Left ventricle myocardium inferior (tissue), 1 donor: ENCODE results near the gene SLC38A10. TPM values are rescaled to one million over a fixed set of nuclear protein-coding genes. Genes with fewer than 3 reads are reported as not detected.

Experiments used
- DNase-seq: peaks from one replicate; pipeline ENCODE4 v3.0.0-alpha.2; 2020
- H3K27ac ChIP-seq: fragments of 200-600 bp; replicated peaks from 2 replicates; pipeline ENCODE4 v1.8.0; 2021
- H3K27me3 ChIP-seq: fragments of 200-600 bp; 2 replicates; pipeline ENCODE4 v1.8.0; 2021; ENCODE audit warnings: low read depth
- H3K36me3 ChIP-seq: fragments of 200-600 bp; 2 replicates; pipeline ENCODE4 v1.8.0; 2021
- H3K4me1 ChIP-seq: fragments of 200-600 bp; 2 replicates; pipeline ENCODE4 v1.8.0; 2021
- H3K4me3 ChIP-seq: fragments of 200-600 bp; 2 replicates; pipeline ENCODE4 v1.8.0; 2021; ENCODE audit warnings: mild to moderate bottlenecking, moderate library complexity
- H3K9me3 ChIP-seq: fragments of 200-600 bp; replicated peaks from 2 replicates; pipeline ENCODE4 v1.8.0; 2021
- intact Hi-C: fragments of 100-400 bp; cut with micrococcal nuclease; formaldehyde crosslinking; loops from one replicate; pipeline ENCODE4 v1.11.0; 2022
- total RNA-seq: library from RNA; stranded (reverse); fragmentation: NEBNext Ultra II Directional; extraction: Animal tissue kit (Norgen Biotek cat#: 25700); gene quantifications from one replicate; pipeline ENCODE4 v1.2.1, GENCODE V29; 2021
- TF ChIP-seq, protein P1 (sequence below): fragments of 200-600 bp; IDR thresholded peaks from 2 replicates; pipeline ENCODE4 v1.8.0; 2021; ENCODE audit warnings: antibody characterized with exemption, mild to moderate bottlenecking, borderline replicate concordance
- donor health status: DM: no; HTN: yes; CAD: no; lungs with severe emphysema.

The SLC38A10 gene
- total RNA-seq, 1 donor from 2014 or later, result 50.1 TPM

DNA sequence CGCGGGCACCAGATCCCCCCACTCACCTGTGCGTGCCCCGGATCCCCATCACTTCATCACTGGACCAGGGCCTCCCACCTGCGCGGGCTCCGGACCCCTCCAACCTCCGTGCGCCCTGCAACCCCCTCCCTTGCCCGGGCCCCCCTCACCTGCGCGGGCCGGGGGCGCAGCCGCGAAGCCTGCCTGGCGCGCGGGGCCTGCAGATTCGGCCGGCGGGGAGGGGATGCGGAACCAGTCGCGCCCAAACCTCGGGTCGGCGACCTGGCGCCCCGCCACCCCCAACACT is 72.5 kb downstream of the SLC38A10 start:
- Histone ChIP-seq H3K4me1 (peaks cover 26% of the 10 kb centered on the region), H3K27me3 (no peaks in the 10 kb centered on the region), H3K4me3 (peak overlapping the region; percentile 89), H3K27ac (peak overlapping the region; percentile 41), H3K9me3 (peaks cover 8% of the 10 kb centered on the region), H3K36me3 (peaks cover 13% of the 10 kb centered on the region)
- intact Hi-C loops, result no loop called here
- TF ChIP-seq, protein P1, sequence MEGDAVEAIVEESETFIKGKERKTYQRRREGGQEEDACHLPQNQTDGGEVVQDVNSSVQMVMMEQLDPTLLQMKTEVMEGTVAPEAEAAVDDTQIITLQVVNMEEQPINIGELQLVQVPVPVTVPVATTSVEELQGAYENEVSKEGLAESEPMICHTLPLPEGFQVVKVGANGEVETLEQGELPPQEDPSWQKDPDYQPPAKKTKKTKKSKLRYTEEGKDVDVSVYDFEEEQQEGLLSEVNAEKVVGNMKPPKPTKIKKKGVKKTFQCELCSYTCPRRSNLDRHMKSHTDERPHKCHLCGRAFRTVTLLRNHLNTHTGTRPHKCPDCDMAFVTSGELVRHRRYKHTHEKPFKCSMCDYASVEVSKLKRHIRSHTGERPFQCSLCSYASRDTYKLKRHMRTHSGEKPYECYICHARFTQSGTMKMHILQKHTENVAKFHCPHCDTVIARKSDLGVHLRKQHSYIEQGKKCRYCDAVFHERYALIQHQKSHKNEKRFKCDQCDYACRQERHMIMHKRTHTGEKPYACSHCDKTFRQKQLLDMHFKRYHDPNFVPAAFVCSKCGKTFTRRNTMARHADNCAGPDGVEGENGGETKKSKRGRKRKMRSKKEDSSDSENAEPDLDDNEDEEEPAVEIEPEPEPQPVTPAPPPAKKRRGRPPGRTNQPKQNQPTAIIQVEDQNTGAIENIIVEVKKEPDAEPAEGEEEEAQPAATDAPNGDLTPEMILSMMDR, result no peak
- no peak for DNase-seq

DNA sequence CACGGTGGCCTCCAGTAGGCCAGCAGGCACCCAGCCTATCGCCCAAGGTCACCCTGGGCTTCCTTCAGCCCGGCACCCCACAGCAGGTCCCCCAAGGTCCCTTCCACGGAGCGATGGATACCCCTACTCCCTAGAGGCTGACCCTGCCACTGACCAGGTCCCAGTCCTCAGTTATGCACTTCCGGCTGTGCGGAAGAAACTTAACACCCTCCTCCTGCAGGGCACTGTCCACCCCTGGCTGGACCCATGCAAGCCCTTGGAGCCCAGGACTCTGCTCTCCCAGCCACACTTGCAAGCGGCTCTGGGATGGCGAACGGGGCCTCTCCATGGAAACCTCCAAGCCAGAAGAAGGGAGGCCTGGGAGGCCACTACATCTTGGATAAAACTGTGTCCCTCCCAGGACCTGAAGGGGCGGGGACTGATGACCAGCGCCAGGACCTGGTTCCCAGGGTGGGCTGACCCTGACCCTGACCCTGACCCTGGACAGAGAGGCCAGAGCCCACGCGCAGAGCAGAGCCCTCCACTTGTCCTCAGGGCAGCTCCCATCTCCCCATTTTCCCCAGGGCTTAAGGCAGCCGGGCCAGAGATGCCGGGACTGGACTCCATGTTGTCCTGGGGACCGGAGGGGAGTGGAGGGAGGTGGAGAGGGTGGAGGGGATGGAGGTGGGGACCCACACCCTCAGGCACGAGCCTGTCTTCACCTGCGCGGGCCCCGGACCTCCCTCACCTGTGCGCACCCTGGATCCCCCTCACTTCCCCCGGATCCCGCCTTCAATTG is 73.1 kb downstream of the SLC38A10 start:
- intact Hi-C loops, result no loop called here
- Histone ChIP-seq H3K36me3 (peaks cover 13% of the 10 kb centered on the region), H3K27ac (no peak overlapping the region), H3K27me3 (no peaks in the 10 kb centered on the region), H3K9me3 (peaks cover 6% of the 10 kb centered on the region), H3K4me3 (peak overlapping the region; percentile 89), H3K4me1 (peaks cover 26% of the 10 kb centered on the region)
- DNase-seq, result no peak
- TF ChIP-seq, protein P1, result no peak

GRCh38 chr17:81221371-81221841 is 73.7 kb downstream of the SLC38A10 start:
- Histone ChIP-seq H3K36me3 (peaks cover 13% of the 10 kb centered on the region), H3K27ac (no peak overlapping the region), H3K27me3 (no peaks in the 10 kb centered on the region), H3K4me1 (peaks cover 26% of the 10 kb centered on the region), H3K9me3 (no peaks in the 10 kb centered on the region), H3K4me3 (peak overlapping the region; percentile 89)
- TF ChIP-seq, protein P1, result no peak
- intact Hi-C loops, result no loop called here
- no peak for DNase-seq

- peaks cover 26% of the 10 kb centered on the region for H3K4me1 ChIP-seq
- no peak overlapping the region for H3K27ac ChIP-seq
- no peaks in the 10 kb centered on the region for H3K27me3 ChIP-seq
- TF ChIP-seq, protein P1, result no peak
- no peak for DNase-seq
- no peak overlapping the region for H3K4me3 ChIP-seq
- no peaks in the 10 kb centered on the region for H3K9me3 ChIP-seq
- peaks cover 13% of the 10 kb centered on the region for H3K36me3 ChIP-seq
- intact Hi-C loops, result no loop called here
Measured at GRCh38 chr17:81219476-81220180, 75.5 kb downstream of the SLC38A10 start.

DNA sequence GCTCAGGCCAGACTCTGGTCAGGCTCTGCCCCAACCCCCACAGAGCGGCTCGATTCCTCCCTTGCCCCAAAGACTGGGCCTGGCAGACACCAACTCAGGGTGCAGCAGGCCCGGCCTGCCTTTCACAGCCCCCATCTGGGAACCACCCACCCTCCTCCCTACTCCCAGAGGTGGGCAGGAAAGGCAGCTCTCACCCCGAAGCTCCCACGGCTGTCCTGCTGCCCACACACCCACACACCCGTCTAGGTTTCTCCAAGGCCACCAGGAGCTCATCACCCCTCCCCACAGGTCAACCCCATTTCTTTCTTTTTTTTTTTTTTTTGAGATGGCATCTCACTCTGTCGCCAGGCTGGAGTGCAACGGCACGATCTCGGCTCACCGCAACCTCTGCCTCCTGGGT is 76.1 kb downstream of the SLC38A10 start:
- Histone ChIP-seq H3K9me3 (no peaks in the 10 kb centered on the region), H3K4me3 (no peak overlapping the region), H3K36me3 (peaks cover 13% of the 10 kb centered on the region), H3K27me3 (no peaks in the 10 kb centered on the region), H3K4me1 (peaks cover 26% of the 10 kb centered on the region), H3K27ac (no peak overlapping the region)
- DNase-seq, result no peak
- TF ChIP-seq, protein P1, result no peak
- intact Hi-C loops, result no loop called here
